Erythroblast (primary cell): ENCODE measurements around the gene MIER2.
"Not testable (repeated sequence)": the region's sequence is repeated elsewhere in the genome, so short reads cannot be mapped to it uniquely, and the experiment has no call there.

Experiments used
- DNase-seq, 2 experiments: peaks; one replicate each; lab custom pipeline; 2025; lab: John Stamatoyannopoulos, UW
- GATA1 ChIP-seq: IDR thresholded peaks from 2 replicates; pipeline ENCODE4 v1.6.1; 2011; ENCODE audit warnings: low read depth, mild to moderate bottlenecking, control low read depth, low read length, moderate library complexity
- POLR2A ChIP-seq: IDR thresholded peaks from 2 replicates; pipeline ENCODE4 v1.6.1; 2011; ENCODE audit warnings: mild to moderate bottlenecking, low read length

MIER2 gene, protein sequence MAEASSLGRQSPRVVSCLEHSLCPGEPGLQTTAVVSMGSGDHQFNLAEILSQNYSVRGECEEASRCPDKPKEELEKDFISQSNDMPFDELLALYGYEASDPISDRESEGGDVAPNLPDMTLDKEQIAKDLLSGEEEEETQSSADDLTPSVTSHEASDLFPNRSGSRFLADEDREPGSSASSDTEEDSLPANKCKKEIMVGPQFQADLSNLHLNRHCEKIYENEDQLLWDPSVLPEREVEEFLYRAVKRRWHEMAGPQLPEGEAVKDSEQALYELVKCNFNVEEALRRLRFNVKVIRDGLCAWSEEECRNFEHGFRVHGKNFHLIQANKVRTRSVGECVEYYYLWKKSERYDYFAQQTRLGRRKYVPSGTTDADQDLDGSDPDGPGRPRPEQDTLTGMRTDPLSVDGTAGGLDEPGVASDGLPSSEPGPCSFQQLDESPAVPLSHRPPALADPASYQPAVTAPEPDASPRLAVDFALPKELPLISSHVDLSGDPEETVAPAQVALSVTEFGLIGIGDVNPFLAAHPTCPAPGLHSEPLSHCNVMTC

DNA sequence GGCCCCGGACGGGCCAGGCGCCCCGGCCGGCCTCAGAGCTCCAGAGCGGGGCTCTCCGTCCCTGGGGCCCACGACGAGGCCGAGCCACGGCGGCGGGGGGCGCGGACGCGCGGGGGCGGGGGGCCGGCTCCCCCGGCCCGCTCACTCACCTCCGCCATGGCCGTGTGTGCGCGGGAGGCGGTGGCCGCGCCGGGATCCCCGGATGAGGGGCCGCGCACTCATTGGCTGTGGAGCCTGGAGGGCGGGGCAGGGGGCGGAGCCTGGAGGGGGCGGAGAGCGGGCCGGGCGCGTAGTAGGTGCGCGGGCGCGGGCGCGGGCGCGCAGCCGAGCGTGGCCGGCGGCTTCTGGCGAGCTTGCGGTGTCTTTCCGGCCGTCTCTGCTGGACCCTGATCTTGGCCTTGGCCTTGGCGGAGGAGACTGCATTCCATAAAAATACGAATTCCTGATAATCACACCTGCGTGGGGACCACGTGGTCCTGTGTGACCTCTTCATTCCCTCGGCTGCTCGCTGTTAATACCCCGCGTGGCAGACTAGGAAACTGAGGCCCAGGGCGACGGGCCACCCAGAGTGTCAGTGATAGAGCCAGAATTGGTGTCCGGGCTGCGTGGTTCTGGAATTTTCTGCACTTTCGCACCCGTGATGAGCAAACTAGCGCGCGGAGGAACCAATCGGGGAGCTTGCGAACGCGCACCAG, at the start of gene MIER2:
MIER2 (minus strand) TSS at position 172 of the 695 bp plus-strand sequence; CDS start at position 158, 14 bp downstream.
- peak; percentile 86 to 92 for DNase-seq
- TF ChIP-seq GATA1, result no peak
- no peak for TF ChIP-seq POLR2A

DNA sequence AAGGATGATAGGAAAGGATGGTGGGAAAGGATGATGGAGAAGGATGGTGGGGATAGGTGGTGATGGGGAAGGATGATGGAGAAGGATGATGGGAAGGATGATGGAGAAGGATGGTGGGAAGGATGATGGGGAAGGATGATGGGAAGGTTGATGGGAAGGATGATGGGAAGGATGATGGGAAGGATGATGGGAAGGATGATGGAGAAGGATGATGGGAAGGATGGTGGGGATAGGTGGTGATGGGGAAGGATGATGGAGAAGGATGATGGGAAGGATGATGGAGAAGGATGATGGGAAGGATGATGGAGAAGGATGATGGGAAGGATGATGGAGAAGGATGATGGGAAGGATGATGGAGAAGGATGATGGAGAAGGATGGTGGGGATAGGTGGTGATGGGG, 49.0 kb upstream of the MIER2 start:
- DNase-seq, result not testable (repeated sequence)

DNA sequence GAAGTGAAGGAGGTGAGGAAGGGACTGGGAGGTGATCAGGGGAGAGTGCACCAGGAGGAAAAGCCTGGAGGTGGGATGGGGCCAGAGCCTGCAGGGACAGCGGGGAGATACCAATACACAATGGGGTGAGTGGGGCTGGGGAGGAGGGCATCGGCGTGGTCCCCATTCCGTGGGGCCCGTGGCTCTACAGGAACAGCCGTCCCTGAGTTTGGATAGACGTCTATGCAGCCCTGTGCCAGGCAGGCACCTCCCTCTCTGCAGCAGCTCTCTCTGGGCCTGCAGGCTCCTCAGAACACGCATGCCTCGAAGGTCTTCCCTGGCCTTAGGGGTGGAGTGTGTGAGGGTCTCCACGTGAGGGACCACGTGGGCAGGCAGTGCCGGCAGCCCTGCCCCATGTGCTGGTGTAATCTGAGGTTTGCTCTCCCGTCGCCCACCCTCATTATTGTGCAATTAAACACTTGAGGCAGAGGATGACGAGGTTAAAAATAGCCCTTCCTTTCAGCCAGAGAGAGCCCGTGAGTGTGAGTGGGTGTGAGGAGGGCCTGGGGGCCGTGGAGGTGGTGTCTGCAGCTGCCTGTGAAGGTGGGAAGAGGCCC, 47.9 kb upstream of the MIER2 start:
- TF ChIP-seq GATA1, result no peak
- TF ChIP-seq POLR2A, result no peak
- DNase-seq, result no peak

DNA sequence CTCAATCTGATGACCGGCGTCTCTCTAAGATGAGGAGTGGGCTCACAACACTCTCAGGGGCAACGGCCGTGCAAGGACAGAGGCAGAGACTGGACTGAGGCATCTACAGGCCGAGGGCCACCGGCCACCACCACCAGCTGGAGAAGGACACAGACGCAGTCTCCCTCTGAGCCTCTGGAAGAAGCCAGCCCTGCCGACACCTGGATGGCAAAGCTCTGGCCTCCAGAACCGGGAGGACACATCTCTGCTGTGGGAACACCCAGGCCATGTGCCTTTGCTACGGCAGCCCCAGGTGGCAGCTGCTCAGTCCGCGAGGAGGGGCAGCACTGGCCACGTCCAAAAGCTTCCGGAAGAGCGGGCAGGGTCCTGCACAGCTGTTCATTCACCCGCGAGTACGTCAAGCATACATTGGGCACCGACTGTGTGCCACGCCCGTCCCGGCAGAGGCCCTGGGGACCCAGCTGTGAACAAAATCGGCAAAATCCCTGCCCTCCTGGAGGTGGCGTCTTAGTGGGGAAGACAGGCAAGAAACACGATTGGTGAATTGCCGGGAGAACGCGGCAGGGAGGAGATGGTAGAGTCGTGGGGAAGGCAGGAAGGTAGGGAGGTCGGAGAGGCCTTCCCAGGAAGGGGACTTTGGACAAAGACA, 47.3 kb upstream of the MIER2 start:
- no peak for DNase-seq
- TF ChIP-seq POLR2A (no peak), GATA1 (no peak)

DNA sequence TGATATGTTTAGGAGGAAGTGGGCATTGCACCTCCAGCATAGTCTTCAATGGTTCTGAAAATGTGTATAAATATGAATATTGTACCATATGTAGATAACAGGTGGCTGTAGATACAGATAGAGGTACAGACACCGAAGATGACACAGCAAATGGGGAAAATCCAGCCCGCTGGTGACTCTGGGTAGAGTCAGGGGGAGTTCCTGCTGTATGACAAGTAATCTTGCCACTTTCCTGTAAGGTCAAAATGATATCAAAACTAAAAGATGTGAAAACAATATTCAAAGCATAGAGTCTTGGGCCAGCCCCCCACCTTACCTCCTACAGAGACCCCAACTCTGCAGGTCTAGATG, 46.6 kb upstream of the MIER2 start:
- TF ChIP-seq POLR2A, result no peak
- TF ChIP-seq GATA1, result no peak
- DNase-seq, result no peak

DNA sequence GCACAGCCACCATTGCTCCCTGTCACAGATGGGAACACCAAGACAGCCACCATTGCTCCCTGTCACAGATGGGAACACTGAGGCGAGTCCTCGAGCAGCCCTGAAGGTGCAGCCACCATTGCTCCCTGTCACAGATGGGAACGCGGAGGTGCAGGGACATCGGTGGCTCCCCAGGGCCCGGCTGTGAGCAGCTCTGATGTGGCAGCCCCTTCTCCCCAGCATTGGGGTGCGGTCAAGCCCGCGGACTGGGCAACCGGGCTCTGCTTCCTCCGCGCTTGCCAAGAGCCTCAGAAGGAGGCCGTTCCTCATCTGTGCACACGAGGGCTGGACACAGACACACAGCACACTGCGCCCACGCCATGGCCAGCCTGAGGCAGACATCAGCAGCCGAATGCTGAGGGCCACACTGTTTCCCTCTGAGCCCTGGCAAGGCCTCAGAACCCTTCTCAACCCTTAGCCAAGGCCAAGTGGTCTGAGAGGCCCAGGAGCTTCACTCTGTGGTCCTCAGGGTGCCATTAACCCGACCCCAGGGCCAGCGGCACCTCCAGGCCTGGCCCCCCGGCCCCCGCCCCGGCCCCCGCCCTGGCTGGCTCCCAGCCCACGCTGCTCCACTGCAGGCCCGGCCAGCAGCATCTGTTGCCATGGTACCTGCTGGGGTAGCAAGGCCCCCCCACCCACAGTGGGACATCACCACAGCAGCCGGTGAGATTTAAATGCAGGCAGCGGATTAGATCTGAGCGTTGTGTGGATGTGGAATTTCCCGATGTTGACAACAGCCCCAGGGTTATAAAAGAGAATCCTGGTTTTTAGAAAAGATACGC, 46.0 kb upstream of the MIER2 start:
- TF ChIP-seq GATA1, result no peak
- no peak for TF ChIP-seq POLR2A
- DNase-seq, result no peak

DNA sequence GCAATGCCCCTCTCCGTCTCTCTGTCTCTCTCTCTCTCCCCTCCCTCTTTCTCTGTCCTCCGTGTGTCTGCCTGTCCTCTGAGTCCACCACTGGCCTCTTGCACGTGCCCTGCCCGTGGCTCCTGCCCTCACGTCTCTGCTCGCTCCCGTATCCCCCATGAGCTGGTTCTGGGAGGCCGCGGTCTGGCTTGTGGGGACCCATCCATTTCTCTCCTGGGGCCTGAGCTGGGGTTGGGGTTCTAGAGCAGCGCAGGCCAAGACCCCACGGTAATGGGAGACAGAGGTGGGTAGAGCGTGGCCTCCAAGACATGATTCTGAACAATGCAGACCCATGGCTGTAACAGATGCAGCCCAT, 45.3 kb upstream of the MIER2 start:
- TF ChIP-seq POLR2A (no peak), GATA1 (no peak)
- DNase-seq, result no peak

DNA sequence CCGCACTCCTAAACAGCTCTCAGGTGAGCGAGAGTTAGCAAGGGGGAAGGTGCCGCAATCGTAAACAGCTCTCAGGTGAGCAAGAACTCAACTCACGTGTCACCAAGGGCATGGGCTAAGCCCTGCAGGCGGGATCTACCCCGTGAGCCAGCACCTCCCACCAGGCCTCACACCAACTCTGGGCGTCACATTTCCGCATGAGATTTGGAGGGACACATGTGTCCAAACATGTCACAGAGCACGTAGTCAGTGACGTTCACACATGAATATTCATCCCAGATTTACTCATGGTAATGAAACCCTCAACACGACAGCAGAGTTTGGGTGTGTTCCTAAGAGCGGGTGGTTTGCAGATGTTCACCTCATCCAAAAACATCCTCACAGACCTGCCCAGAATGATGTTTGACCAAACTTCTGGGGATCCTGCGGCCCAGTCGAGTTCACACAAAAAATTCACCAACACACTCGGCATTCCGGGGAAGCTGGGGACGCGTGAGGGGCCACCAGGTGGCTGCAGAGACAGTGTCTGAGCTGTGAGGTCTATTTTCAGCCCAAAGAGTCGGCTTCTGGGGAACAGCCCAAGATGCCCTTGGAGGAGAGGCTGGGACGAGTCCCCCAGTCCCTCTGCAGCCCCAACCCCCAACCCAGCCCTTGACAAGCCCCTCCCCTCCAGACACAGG, 44.8 kb upstream of the MIER2 start:
- TF ChIP-seq POLR2A (no peak), GATA1 (no peak)
- DNase-seq, result no peak

DNA sequence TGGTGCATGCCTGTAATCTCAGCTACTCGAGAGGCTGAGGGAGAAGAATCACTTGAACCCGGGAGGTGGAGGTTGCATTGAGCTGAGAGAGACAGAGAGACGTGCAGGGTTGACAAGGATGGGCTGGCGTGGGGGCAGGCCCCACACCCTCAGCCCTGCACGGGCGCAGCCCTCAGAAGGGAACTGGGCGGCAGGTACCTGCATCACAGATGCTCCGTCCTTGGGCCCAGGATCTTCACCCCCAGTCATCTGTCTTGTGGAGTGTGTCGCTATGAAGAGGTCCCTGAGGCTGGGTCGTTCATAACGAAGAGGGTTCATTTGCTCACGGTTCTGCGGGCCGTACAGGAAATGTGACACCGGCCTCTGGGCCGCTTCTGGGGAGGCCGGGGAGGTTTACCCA, 44.1 kb upstream of the MIER2 start:
- DNase-seq, result no peak
- TF ChIP-seq POLR2A, result no peak
- TF ChIP-seq GATA1, result no peak

DNA sequence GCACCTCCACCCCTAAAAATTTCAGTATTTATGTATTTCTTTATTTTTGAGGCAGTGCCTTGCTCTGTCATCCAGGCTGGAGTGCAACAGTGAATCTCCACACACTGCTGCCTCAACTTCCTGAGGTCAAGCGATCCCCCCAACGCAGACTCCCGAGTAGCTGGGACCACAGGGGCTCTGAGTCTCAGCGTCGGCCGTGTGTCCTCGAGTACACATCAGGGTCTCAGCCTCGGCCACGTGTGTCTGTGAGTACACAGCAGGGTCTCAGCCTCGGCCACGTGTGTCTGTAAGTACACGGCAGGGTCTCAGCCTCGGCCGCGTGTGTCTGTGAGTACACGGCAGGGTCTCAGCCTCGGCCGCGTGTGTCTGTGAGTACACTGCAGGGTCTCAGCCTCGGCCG, 43.2 kb upstream of the MIER2 start:
- TF ChIP-seq GATA1 (no peak), POLR2A (no peak)
- DNase-seq, result no peak

DNA sequence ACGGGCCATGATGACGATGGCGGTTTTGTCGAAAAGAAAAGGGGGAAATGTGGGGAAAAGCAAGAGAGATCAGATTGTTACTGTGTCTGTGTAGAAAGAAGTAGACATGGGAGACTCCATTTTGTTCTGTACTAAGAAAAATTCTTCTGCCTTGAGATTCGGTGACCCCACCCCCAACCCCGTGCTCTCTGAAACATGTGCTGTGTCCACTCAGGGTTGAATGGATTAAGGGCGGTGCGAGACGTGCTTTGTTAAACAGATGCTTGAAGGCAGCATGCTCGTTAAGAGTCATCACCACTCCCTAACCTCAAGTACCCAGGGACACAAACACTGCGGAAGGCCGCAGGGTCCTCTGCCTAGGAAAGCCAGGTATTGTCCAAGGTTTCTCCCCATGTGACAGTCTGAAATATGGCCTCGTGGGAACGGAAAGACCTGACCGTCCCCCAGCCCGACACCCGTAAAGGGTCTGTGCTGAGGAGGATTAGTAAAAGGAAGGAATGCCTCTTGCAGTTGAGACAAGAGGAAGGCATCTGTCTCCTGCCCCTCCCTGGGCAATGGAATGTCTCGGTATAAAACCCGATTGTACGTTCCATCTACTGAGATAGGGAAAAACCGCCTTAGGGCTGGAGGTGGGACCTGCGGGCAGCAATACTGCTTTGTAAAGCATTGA, 42.2 kb upstream of the MIER2 start:
- not testable (repeated sequence) for DNase-seq

DNA sequence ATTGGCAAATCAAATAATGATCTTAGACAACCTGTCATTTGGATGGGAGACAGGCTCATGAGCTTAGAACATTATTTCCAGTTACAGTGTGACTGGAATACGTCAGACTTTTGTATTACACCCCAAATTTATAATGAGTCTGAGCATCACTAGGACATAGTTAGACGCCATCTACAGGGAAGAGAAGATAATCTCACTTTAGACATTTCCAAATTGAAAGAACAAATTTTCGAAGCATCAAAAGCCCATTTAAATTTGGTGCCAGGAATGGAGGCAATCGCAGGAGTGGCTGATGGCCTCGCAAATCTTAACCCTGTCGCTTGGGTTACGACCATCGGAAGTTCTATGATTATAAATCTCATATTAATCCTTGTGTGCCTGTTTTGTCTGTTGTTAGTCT, 41.6 kb upstream of the MIER2 start:
- not testable (repeated sequence) for DNase-seq
